Spleen (tissue), 11 donors: ENCODE measurements around the gene CPSF7. TPM values are rescaled to one million over a fixed set of nuclear protein-coding genes. Genes with fewer than 3 reads are reported as not detected.

Experiments used
- DNase-seq: peaks from one replicate; pipeline ENCODE4 v3.0.0-alpha.2; 2020
- H3K27ac ChIP-seq, 8 donors: fragments of 200-600 bp; sonication (generic) in 7 of 8; 1 replicate in 4 of 8; 2 replicates in 4 of 8; pipeline versions ENCODE4 v1.5.0 to v1.8.0; 2016 to 2021; ENCODE audit warnings: inconsistent platforms in 4 of 8, mild to moderate bottlenecking in 4 of 8, moderate library complexity in 1 of 8
- H3K27me3 ChIP-seq, 7 donors: fragments of 200-600 bp; sonication (generic) in 6 of 7; replicated peaks in 1 of 7; 1 replicate in 4 of 7; 2 replicates in 3 of 7; pipeline versions ENCODE4 v1.5.0 to v1.8.0; 2016 to 2021; ENCODE audit warnings: inconsistent platforms in 3 of 7, mild to moderate bottlenecking in 1 of 7
- H3K36me3 ChIP-seq, 6 donors: fragments of 200-600 bp; sonication (generic) in 5 of 6; 1 replicate in 4 of 6; 2 replicates in 2 of 6; pipeline versions ENCODE4 v1.5.0 to v1.8.0; 2016 to 2021; ENCODE audit warnings: inconsistent platforms in 2 of 6
- H3K4me1 ChIP-seq, 6 donors: fragments of 200-600 bp; sonication (generic) in 5 of 6; 1 replicate in 3 of 6; 2 replicates in 3 of 6; pipeline versions ENCODE4 v1.5.0 to v1.8.0; 2016 to 2021; ENCODE audit warnings: inconsistent platforms in 3 of 6
- H3K4me3 ChIP-seq, 8 donors: fragments of 200-600 bp; sonication (generic) in 7 of 8; 1 replicate in 4 of 8; 2 replicates in 4 of 8; pipeline versions ENCODE4 v1.5.0 to v1.8.0; 2016 to 2021; ENCODE audit warnings: inconsistent platforms in 4 of 8, mild to moderate bottlenecking in 4 of 8, moderate library complexity in 2 of 8
- H3K9me3 ChIP-seq, 8 donors: fragments of 200-600 bp; sonication (generic) in 7 of 8; 1 replicate in 4 of 8; 2 replicates in 4 of 8; pipeline versions ENCODE4 v1.5.0 to v1.8.0; 2016 to 2021; ENCODE audit warnings: inconsistent platforms in 4 of 8
- CTCF ChIP-seq, 11 experiments: fragments of 200-600 bp in 7 of 11; fragments of 450-650 bp in 4 of 11; sonication (generic) in 4 of 11; IDR thresholded peaks in 8 of 11; conservative IDR thresholded peaks in 3 of 11; 1 replicate in 7 of 11; 2 replicates in 4 of 11; pipeline versions ENCODE4 v1.4.0 to v1.8.0; 2016 to 2021; ENCODE audit warnings: antibody characterized with exemption in 11 of 11, inconsistent platforms in 4 of 11, mild to moderate bottlenecking in 1 of 11
- POLR2A ChIP-seq, 3 donors: fragments of 450-650 bp; IDR thresholded peaks; one replicate each; pipeline ENCODE4 v1.5.1; 2017; ENCODE audit warnings: antibody characterized with exemption in 3 of 3, mild to moderate bottlenecking in 1 of 3
- POLR2AphosphoS5 ChIP-seq, 3 donors: sonication (generic); formaldehyde crosslinking; IDR thresholded peaks; one replicate each; pipeline ENCODE4 v1.5.1; 2017; ENCODE audit warnings: antibody characterized with exemption in 3 of 3
- WGBS, 5 donors: extraction: QIAGEN DNeasy Blood & Tissue Kit in 3 of 5; methylation state at CpG; one replicate each; pipeline versions ENCODE4 v1.1.5 to v1.1.7; 2013 to 2018; 5-methylcytosine and 5-hydroxymethylcytosine counted together
- intact Hi-C: fragments of 100-400 bp; cut with DNase I; formaldehyde crosslinking; loops from one replicate; pipeline ENCODE4 v1.15.0; 2023; ENCODE audit warnings: low total_unique reads
- polyA plus RNA-seq, 3 donors: library from polyadenylated mRNA; stranded (reverse); fragments of 200-250 nt; gene quantifications; one replicate each; pipeline ENCODE4 v1.2.1, GENCODE V29; 2013
- total RNA-seq, 7 donors: library from RNA; depleted of rRNA in 3 of 7; stranded (reverse); fragments of >200 nt in 3 of 7; fragmentation: NEBNext Ultra II Directional in 4 of 7; extraction: Animal tissue kit (Norgen Biotek cat#: 25700) in 4 of 7; gene quantifications; one replicate each; pipeline versions ENCODE4 v1.1.0 to v1.2.1, GENCODE V29; 2016 to 2021
- donor health status: healthy with polysubstance abuse.
- donor health status: DM: no; HTN: no; CAD: no; lungs with moderate emphysema.
- donor health status: DM: no; HTN: no; CAD: no.
- donor health status: Bipolar disorder and iron deficiency.
- donor health status: healthy.
- donor health status: DM: no; HTN: no; CAD: no.
- donor health status: DM: yes; HTN: yes; CAD: no.

CPSF7 gene
- total and polyA plus RNA-seq, 10 donors: 30.0 to 94.3 (median 67.7) TPM

- peaks cover 0 to 12% (median 0%) of the 10 kb centered on the region in 7 donors for H3K27me3 ChIP-seq
- no peak overlapping the region for H3K4me3 ChIP-seq
- H3K27ac ChIP-seq: no peak overlapping the region
- intact Hi-C loops: loop anchor here (5.0 to 10.0 kb wide), 2 partner anchors 41 to 158 kb away; no protein-coding TSS in a partner anchor
- 89 to 100% (median 92%) methylated on average over 2 to 3 of the region's 3 CpGs for WGBS, 5 donors
- peaks cover 0 to 20% (median 2%) of the 10 kb centered on the region in 6 donors for H3K36me3 ChIP-seq
- no peaks in the 10 kb centered on the region for H3K9me3 ChIP-seq
- DNase-seq: no peak
- H3K4me1 ChIP-seq: peaks cover 0 to 22% (median 12%) of the 10 kb centered on the region in 6 donors
- TF ChIP-seq POLR2A (IDR thresholded peaks at IDR 0.05) (no peak), CTCF (IDR thresholded peaks at IDR 0.05 in 8 of 11, conservative IDR thresholded peaks at IDR 0.05 in 3 of 11) (no peak), POLR2AphosphoS5 (IDR thresholded peaks at IDR 0.05) (no peak)
Measured at GRCh38 chr11:61476371-61476770, 46.6 kb upstream of the CPSF7 start.

DNA sequence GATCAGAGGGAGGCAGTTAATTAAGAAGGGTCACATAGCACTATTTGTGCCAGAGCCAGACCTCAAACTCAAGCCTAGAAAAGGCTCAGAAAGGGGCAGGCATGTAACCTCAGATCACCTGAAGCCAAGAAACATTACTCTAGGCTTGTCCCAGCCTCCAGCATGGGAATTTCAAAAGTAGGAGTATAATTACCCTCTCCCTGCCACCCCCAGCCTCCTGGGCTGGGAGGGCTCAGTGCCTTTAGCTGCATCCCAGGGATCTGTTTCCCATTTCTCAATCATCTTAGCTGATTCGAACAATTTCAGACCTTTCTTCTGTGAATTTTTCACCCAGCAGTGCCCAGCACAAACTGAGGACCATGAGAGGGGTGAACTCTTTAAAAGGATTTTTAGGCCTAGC lies 45.7 kb upstream of the CPSF7 start:
- intact Hi-C loops: loop anchor here (5.0 to 10.0 kb wide), 2 partner anchors 42 to 159 kb away; no protein-coding TSS in a partner anchor
- 80 to 100% (median 97%) methylated on average over 1 of the region's 1 CpG for WGBS, 5 donors
- Histone ChIP-seq H3K4me3 (no peak overlapping the region), H3K9me3 (no peaks in the 10 kb centered on the region), H3K27ac (no peak overlapping the region), H3K27me3 (peaks cover 0 to 12% (median 0%) of the 10 kb centered on the region in 7 donors), H3K4me1 (peaks cover 0 to 22% (median 9%) of the 10 kb centered on the region in 6 donors), H3K36me3 (peaks cover 0 to 29% (median 9%) of the 10 kb centered on the region in 6 donors)
- DNase-seq: no peak
- TF ChIP-seq POLR2A (IDR thresholded peaks at IDR 0.05) (no peak), CTCF (IDR thresholded peaks at IDR 0.05 in 8 of 11, conservative IDR thresholded peaks at IDR 0.05 in 3 of 11) (no peak), POLR2AphosphoS5 (IDR thresholded peaks at IDR 0.05) (no peak)

DNA sequence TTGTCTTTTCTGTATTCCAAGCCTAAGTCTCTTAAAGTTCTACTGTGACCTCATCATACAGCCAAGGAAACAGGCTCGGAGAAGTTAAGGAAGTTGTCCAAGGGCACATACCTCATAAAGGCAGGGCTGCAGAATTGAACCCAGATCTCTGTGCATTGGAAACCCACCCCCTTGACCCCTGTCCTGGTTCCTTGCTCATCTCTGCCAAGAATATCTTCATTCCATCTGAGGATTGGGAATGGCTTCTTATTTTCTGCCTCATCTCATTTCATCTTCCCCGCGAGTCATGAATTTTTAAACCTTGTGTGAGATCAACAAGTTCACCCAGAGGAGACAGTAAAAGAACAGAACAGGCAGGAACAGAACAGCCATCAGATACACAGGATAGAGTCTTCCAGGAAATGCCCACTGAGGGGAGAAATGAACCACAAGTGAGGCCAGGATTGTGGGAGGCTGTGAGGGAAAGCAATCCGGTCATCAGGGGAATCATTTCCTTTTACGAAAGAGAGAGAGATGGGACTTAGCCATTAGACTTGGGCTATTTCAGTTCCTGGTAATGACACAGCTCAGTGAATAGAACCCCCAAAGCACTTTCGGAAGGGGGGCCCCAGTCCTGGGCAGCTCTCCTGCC lies 44.4 kb upstream of the CPSF7 start:
- Histone ChIP-seq H3K4me3 (no peak overlapping the region), H3K27me3 (peaks cover 0 to 12% (median 0%) of the 10 kb centered on the region in 7 donors), H3K9me3 (no peaks in the 10 kb centered on the region), H3K27ac (peak overlapping the region in 1 of 8 donors; percentile 17), H3K4me1 (peaks cover 0 to 22% (median 9%) of the 10 kb centered on the region in 6 donors), H3K36me3 (peaks cover 0 to 40% (median 13%) of the 10 kb centered on the region in 6 donors)
- 79 to 89% (median 83%) methylated on average over 6 of the region's 6 CpGs for WGBS, 5 donors
- no peak for TF ChIP-seq POLR2A (IDR thresholded peaks at IDR 0.05)
- no peak for TF ChIP-seq CTCF (IDR thresholded peaks at IDR 0.05 in 8 of 11, conservative IDR thresholded peaks at IDR 0.05 in 3 of 11)
- no peak for TF ChIP-seq POLR2AphosphoS5 (IDR thresholded peaks at IDR 0.05)
- DNase-seq: no peak
- intact Hi-C loops: loop anchor here (10.0 kb wide), 1 partner anchor 161 kb away; no protein-coding TSS in a partner anchor

DNA sequence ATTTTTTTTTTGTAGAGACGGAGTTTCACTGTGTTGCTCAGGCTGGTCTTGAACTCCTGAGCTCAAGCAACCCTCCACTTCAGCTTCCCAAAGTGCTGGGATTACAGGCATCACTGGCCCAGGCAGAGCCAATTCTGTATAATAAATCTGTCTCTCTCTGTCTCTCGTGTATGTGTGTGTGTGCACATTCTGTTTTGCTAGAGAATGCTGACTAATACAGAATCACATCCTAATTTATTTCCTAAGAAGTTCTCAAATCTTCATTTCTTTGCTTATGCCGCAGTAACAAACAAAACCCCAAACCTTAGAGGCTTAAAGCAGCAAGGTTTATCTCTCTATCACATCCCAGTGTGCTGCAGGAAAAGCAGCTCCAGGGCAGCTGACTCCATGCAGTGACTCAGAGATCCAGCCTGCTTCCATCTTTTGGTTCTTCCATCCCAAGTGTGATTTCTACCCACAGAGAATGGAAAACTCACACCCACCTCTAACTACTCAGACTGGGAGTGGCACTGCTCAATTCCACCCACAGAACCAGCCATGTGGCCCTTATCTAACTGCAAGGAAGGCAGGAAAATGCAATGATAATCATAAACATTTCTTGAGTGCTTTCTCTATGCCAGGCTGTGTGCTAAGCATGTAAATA lies 43.7 kb upstream of the CPSF7 start:
- H3K36me3 ChIP-seq: peaks cover 0 to 46% (median 13%) of the 10 kb centered on the region in 6 donors
- peaks cover 0 to 8% (median 0%) of the 10 kb centered on the region in 7 donors for H3K27me3 ChIP-seq
- peaks cover 0 to 22% (median 9%) of the 10 kb centered on the region in 6 donors for H3K4me1 ChIP-seq
- no peak for DNase-seq
- no peak overlapping the region for H3K4me3 ChIP-seq
- H3K9me3 ChIP-seq: no peaks in the 10 kb centered on the region
- intact Hi-C loops: loop anchor here (10.0 kb wide), 1 partner anchor 161 kb away; no protein-coding TSS in a partner anchor
- H3K27ac ChIP-seq: no peak overlapping the region
- WGBS, 5 donors: 84 to 93% (median 90%) methylated on average over 3 of the region's 3 CpGs
- no peak for TF ChIP-seq POLR2AphosphoS5 (IDR thresholded peaks at IDR 0.05)
- TF ChIP-seq POLR2A (IDR thresholded peaks at IDR 0.05): no peak
- no peak for TF ChIP-seq CTCF (IDR thresholded peaks at IDR 0.05 in 8 of 11, conservative IDR thresholded peaks at IDR 0.05 in 3 of 11)
